Measurements from ENCODE around the gene ATG5. TPM values are rescaled to one million over a fixed set of nuclear protein-coding genes. Genes with fewer than 3 reads are reported as not detected.
"Not testable (repeated sequence)": the region's sequence is repeated elsewhere in the genome, so short reads cannot be mapped to it uniquely, and the experiment has no call there.

ATG5 gene
- total RNA-seq, 1 experiment from 2014 or later, result 35.1 TPM

- no peak for DNase-seq
- BruUV-seq (replicated peaks), result no TSS peak
- no peaks in the 10 kb centered on the region for H3K4me1 Mint-ChIP-seq (ENCODE audit: low read depth, unreplicated experiment)
- intact Hi-C loops (cut with micrococcal nuclease; ENCODE audit: unreplicated experiment), result no loop called here
- no peaks in the 10 kb centered on the region for H3K27me3 Mint-ChIP-seq (ENCODE audit: unreplicated experiment)
- TF ChIP-seq, protein P1, sequence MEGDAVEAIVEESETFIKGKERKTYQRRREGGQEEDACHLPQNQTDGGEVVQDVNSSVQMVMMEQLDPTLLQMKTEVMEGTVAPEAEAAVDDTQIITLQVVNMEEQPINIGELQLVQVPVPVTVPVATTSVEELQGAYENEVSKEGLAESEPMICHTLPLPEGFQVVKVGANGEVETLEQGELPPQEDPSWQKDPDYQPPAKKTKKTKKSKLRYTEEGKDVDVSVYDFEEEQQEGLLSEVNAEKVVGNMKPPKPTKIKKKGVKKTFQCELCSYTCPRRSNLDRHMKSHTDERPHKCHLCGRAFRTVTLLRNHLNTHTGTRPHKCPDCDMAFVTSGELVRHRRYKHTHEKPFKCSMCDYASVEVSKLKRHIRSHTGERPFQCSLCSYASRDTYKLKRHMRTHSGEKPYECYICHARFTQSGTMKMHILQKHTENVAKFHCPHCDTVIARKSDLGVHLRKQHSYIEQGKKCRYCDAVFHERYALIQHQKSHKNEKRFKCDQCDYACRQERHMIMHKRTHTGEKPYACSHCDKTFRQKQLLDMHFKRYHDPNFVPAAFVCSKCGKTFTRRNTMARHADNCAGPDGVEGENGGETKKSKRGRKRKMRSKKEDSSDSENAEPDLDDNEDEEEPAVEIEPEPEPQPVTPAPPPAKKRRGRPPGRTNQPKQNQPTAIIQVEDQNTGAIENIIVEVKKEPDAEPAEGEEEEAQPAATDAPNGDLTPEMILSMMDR (IDR thresholded peaks at IDR 0.05; ENCODE audit: unreplicated experiment), result no peak
- H3K36me3 Mint-ChIP-seq (ENCODE audit: insufficient read depth, unreplicated experiment), result no peaks in the 10 kb centered on the region
- peaks cover 4% of the 10 kb centered on the region for H3K9me3 Mint-ChIP-seq (ENCODE audit: low read depth, unreplicated experiment)
- no peak overlapping the region for H3K4me3 Mint-ChIP-seq (ENCODE audit: low read depth, unreplicated experiment)
- no peak overlapping the region for H3K27ac Mint-ChIP-seq (ENCODE audit: unreplicated experiment)
- CTCF ChIA-PET, result no interaction called here
Measured at GRCh38 chr6:106270414-106270813, 55.1 kb downstream of the ATG5 start.

GRCh38 chr6:106269268-106269919, 56.2 kb downstream of the ATG5 start:
- CTCF ChIA-PET; H3K27me3 Mint-ChIP-seq (ENCODE audit: unreplicated experiment); intact Hi-C loops (cut with micrococcal nuclease; ENCODE audit: unreplicated experiment); H3K4me1 Mint-ChIP-seq (ENCODE audit: low read depth, unreplicated experiment); BruUV-seq (replicated peaks); H3K4me3 Mint-ChIP-seq (ENCODE audit: low read depth, unreplicated experiment); H3K27ac Mint-ChIP-seq (ENCODE audit: unreplicated experiment); DNase-seq; H3K36me3 Mint-ChIP-seq (ENCODE audit: insufficient read depth, unreplicated experiment); H3K9me3 Mint-ChIP-seq (ENCODE audit: low read depth, unreplicated experiment): not testable (repeated sequence)

- H3K4me1 Mint-ChIP-seq (ENCODE audit: low read depth, unreplicated experiment), result peaks cover 17% of the 10 kb centered on the region
- H3K36me3 Mint-ChIP-seq (ENCODE audit: insufficient read depth, unreplicated experiment); H3K9me3 Mint-ChIP-seq (ENCODE audit: low read depth, unreplicated experiment); H3K27me3 Mint-ChIP-seq (ENCODE audit: unreplicated experiment); BruUV-seq (replicated peaks); H3K4me3 Mint-ChIP-seq (ENCODE audit: low read depth, unreplicated experiment); CTCF ChIA-PET; H3K27ac Mint-ChIP-seq (ENCODE audit: unreplicated experiment); intact Hi-C loops (cut with micrococcal nuclease; ENCODE audit: unreplicated experiment); DNase-seq: not testable (repeated sequence)
Measured at GRCh38 chr6:106268500-106268899, 57.1 kb downstream of the ATG5 start.

- BruUV-seq (replicated peaks); H3K27ac Mint-ChIP-seq (ENCODE audit: unreplicated experiment); DNase-seq; intact Hi-C loops (cut with micrococcal nuclease; ENCODE audit: unreplicated experiment); H3K4me3 Mint-ChIP-seq (ENCODE audit: low read depth, unreplicated experiment); CTCF ChIA-PET; H3K27me3 Mint-ChIP-seq (ENCODE audit: unreplicated experiment); H3K36me3 Mint-ChIP-seq (ENCODE audit: insufficient read depth, unreplicated experiment); H3K9me3 Mint-ChIP-seq (ENCODE audit: low read depth, unreplicated experiment): not testable (repeated sequence)
- peaks cover 26% of the 10 kb centered on the region for H3K4me1 Mint-ChIP-seq (ENCODE audit: low read depth, unreplicated experiment)
Measured at GRCh38 chr6:106264433-106264832, 61.1 kb downstream of the ATG5 start.

GRCh38 chr6:106259748-106260147, 65.8 kb downstream of the ATG5 start:
- BruUV-seq (replicated peaks); intact Hi-C loops (cut with micrococcal nuclease; ENCODE audit: unreplicated experiment): not testable (repeated sequence)

DNA sequence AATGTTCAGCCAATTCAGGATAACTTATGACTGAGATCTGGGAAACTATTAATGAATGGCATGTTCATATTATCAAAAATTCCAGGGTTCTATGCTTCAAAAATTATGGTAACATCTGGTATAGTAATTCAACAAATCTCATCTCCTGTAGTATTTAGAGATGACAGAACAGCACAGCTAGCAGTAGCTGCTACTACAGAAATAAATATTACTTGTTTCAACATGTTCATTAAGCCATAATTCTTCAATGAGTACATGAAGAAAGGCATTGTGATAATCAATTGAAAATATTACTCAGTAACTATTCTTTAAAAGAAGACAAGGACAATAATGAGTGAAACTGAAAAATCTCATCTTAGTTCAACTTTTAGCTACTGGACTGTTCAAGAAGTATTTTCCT, 66.8 kb downstream of the ATG5 start:
- intact Hi-C loops (cut with micrococcal nuclease; ENCODE audit: unreplicated experiment), result no loop called here

More at GRCh38 chr6:106259748-106260147, 65.8 kb downstream of the ATG5 start:
- H3K4me3 Mint-ChIP-seq (ENCODE audit: low read depth, unreplicated experiment); H3K9me3 Mint-ChIP-seq (ENCODE audit: low read depth, unreplicated experiment); CTCF ChIA-PET; H3K27ac Mint-ChIP-seq (ENCODE audit: unreplicated experiment); H3K36me3 Mint-ChIP-seq (ENCODE audit: insufficient read depth, unreplicated experiment); H3K27me3 Mint-ChIP-seq (ENCODE audit: unreplicated experiment); DNase-seq: not testable (repeated sequence)
- peaks cover 26% of the 10 kb centered on the region for H3K4me1 Mint-ChIP-seq (ENCODE audit: low read depth, unreplicated experiment)

More for the DNA sequence above, 66.8 kb downstream of the ATG5 start:
- CTCF ChIA-PET, result interaction anchor here (0.5 kb wide), 2 partner anchors 218 to 909 kb away, joined by 3 to 10 read pairs; no protein-coding TSS in a partner anchor
- Mint-ChIP-seq H3K4me3 (ENCODE audit: low read depth, unreplicated experiment) (no peak overlapping the region), H3K27me3 (ENCODE audit: unreplicated experiment) (no peaks in the 10 kb centered on the region), H3K36me3 (ENCODE audit: insufficient read depth, unreplicated experiment) (no peaks in the 10 kb centered on the region), H3K4me1 (ENCODE audit: low read depth, unreplicated experiment) (peaks cover 26% of the 10 kb centered on the region), H3K9me3 (ENCODE audit: low read depth, unreplicated experiment) (no peaks in the 10 kb centered on the region), H3K27ac (ENCODE audit: unreplicated experiment) (no peak overlapping the region)
- TF ChIP-seq, protein P1 (IDR thresholded peaks at IDR 0.05; ENCODE audit: unreplicated experiment), result no peak
- no peak for DNase-seq
- no TSS peak for BruUV-seq (replicated peaks)

Data from Calu3 (cell line).